Measurements from ENCODE around the gene ZSWIM1. TPM values are rescaled to one million over a fixed set of nuclear protein-coding genes. Genes with fewer than 3 reads are reported as not detected.

Gene ZSWIM1
- total and polyA plus RNA-seq, 2 of the 13 experiments (the other 11 are each of a cell fraction or from before 2014, with no cell fraction given): 9.5 to 11.7 TPM

- TF ChIP-seq ZNF142 (CRISPR knock-in tag; IDR thresholded peaks at IDR 0.05): no peak
- TF ChIP-seq PRMT3 (CRISPR knock-in tag; IDR thresholded peaks at IDR 0.05; ENCODE audit: borderline replicate concordance, low read depth): no peak
- TF ChIP-seq ZNF570 (CRISPR knock-in tag; IDR thresholded peaks at IDR 0.05; ENCODE audit: borderline replicate concordance): peak; percentile 1; the same call in 1 of the 2 replicates
- TF ChIP-seq USF2 (IDR thresholded peaks at IDR 0.05; ENCODE audit: low read depth, low read length): no peak
- TF ChIP-seq USF2 (CRISPR knock-in tag; IDR thresholded peaks at IDR 0.05; ENCODE audit: borderline replicate concordance): no peak
- no peak for TF ChIP-seq PLRG1 (conservative IDR thresholded peaks at IDR 0.05)
- no peak for TF ChIP-seq CCAR2 (optimal IDR thresholded peaks at IDR 0.05; ENCODE audit: low read depth, low read length)
- peak; percentile 68; the same call in 1 of the 2 replicates for TF ChIP-seq ATAD3A (CRISPR knock-in tag; IDR thresholded peaks at IDR 0.05)
- no peak for TF ChIP-seq RERE (CRISPR knock-in tag; IDR thresholded peaks at IDR 0.05; ENCODE audit: low read depth)
- no peak; the same call in 1 of the 2 replicates for TF ChIP-seq PITX1 (CRISPR knock-in tag; IDR thresholded peaks at IDR 0.05)
- TF ChIP-seq POGK (CRISPR knock-in tag; conservative IDR thresholded peaks at IDR 0.05): no peak
These were observed 9.3 kb downstream of the ZSWIM1 start (continued) for GRCh38 chr20:45890077-45890984.
